ENCODE results near the gene SECISBP2L.

Gene SECISBP2L

GRCh38 chr15:48981941-48982340 is 64.3 kb downstream of the SECISBP2L start:
- no peak for TF ChIP-seq CTCF (IDR thresholded peaks at IDR 0.05)

GRCh38 chr15:48978638-48979037 is 67.6 kb downstream of the SECISBP2L start:
- TF ChIP-seq CTCF (IDR thresholded peaks at IDR 0.05) = no peak

- TF ChIP-seq CTCF (IDR thresholded peaks at IDR 0.05) = no peak
These were observed 69.7 kb downstream of the SECISBP2L start for GRCh38 chr15:48976444-48977088.

GRCh38 chr15:48975472-48976419 is 70.5 kb downstream of the SECISBP2L start:
- TF ChIP-seq CTCF (IDR thresholded peaks at IDR 0.05) = peak; percentile 69

GRCh38 chr15:48974882-48975281 is 71.4 kb downstream of the SECISBP2L start:
- TF ChIP-seq CTCF (IDR thresholded peaks at IDR 0.05) = no peak

GRCh38 chr15:48972750-48973503 is 73.3 kb downstream of the SECISBP2L start:
- TF ChIP-seq CTCF (IDR thresholded peaks at IDR 0.05) = no peak

GRCh38 chr15:48968066-48968465 is 78.2 kb downstream of the SECISBP2L start:
- TF ChIP-seq CTCF (IDR thresholded peaks at IDR 0.05) = no peak
